ENCODE measurements around the gene KCNH1.

KCNH1 gene

DNA sequence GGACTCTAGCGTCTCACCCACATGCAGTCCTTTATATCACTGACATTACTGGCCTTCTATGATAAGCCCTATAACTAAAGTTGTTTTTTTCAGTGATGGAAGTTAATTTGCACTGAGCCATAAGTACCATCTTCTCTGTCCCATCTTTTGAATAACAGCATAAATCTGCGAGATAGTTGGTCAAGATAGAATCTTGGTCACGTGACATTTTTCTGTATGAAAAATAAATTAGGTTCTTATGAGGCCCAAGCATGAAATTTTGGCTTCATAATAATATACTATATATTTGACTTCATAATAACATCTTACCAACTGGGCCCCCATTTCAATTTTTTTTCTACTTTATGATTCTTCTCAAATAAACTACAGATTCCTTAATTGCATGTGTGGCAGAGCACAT is 285.5 kb downstream of the KCNH1 start:
- TF ChIP-seq GATA2 (IDR thresholded peaks at IDR 0.05; ENCODE audit: low read depth, low read length) (no peak), GATA3 (IDR thresholded peaks at IDR 0.05; ENCODE audit: low read depth, low read length) (no peak)

DNA sequence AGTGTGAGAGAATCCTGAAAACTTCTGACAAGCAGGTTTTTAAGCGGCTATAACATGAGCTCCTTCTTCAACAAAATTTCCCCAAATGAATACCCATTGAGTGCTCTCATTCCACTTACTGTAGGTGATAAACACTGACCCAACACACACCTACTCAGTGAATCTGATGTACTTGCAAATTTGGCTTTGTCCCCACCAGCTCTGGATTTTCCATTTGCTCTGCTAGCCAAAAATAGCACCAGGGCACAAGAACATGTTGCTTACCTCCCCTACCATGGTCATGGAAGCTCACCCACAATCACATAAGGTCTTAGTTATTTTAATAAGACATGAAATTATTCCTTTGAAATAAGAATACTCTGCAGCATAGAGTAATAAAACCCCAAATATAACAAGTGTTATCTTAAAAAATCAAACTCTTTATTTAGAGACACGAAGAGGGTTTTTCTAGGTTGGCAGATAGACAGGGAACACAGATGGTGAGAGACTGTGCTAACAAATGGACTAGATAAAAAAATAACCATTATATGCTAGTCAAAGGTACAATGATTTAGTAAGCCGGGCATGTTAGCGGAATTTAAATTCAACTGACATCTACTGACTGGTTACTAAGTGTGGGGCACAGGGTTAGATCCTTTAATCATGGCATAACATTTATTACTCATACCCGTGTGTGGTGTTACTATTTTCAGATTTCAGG is 291.9 kb downstream of the KCNH1 start:
- TF ChIP-seq GATA3 (IDR thresholded peaks at IDR 0.05; ENCODE audit: low read depth, low read length) (no peak), GATA2 (IDR thresholded peaks at IDR 0.05; ENCODE audit: low read depth, low read length) (no peak)

DNA sequence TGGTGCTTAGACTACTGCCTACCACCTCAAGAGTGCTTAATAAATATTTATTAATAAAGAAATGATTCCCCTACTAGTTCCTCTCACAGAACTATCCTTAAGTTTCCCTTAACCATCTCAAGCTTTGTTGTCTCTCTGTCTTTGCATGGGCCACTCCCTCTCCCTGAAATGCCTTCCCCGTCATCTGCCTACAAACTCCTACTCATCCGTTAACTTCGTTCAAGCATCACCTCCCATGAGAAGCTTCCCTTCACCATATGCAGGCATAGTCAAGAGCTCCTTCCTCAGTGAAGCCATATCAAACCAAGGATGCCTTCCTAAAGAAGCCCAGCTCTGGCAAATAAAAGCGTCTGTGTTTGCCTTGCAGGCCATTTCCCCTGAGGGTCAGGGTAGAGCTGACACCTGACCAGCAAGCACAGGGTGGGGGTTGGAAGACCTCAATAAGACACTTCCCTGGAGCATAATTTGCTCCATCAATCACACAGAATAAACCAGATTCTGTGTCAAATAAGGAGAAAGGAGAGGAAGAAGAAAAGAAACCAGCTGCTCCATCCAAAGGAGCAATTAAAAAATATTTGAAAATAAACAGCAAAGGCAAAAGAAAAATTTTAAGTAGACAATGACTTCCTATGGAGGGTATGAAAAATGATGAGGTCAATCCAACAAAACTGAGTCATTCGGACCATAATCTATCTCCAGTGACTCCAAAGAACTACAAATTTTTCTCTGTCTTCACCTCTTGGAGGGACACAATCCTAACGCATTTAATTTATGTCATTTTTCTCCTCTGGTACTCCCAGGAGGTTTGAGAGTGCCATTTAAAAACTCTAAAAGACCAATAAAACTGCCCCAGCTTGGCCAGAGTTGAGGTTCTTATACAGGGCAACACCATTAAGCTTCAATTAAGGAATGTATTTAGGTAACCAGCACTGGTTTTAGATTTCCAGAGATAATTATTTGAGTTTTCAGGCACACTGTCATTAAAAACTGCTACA is 303.6 kb downstream of the KCNH1 start:
- TF ChIP-seq GATA3 (IDR thresholded peaks at IDR 0.05; ENCODE audit: low read depth, low read length), result no peak

DNA sequence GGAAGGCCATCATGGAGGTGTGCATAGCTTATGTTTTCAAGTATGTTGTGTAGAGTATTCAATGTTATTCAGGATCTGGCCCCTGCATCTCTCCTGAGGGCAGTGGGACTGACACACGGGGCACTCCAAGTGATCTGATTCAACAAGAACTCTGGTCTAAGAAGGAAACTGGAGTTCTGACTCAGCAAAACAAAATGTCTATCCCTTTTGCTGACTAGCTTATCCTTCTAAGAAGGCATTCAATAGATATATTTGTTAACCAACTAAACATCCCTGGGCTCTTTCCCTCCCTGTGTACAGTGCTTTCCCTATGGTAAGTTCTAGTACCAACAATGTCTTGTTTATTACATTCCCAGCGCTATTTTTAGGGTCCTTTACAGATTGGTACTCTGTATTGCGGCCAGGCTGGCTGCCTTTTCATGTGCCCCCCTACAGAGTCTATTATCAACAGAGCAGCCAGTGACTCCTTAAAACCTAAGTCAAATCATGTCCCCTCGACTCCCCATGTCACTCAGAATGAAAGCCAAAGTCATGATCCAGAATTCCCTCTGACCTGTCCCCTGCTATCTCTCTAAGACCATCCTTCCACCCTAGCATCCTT is 304.9 kb downstream of the KCNH1 start:
- TF ChIP-seq GATA3 (IDR thresholded peaks at IDR 0.05; ENCODE audit: low read depth, low read length) (no peak), GATA2 (IDR thresholded peaks at IDR 0.05; ENCODE audit: low read depth, low read length) (no peak)

DNA sequence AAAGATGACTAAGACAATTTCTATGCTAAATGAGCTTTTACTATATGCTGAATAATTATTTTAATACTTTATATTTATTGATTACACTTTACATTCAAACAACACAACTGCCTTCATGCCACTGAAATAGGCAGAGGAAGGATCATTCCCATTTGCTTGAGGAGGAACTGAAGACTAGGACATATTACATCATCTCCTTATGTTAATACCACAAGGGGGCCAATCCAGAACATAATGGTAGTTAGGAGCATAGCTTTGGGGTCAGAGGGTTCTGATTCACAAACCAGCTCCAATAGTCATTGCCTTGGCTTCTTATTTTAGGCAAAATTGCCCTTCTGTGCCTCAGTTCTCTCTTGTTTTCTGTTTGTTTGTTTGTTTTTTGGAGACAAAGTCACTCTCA is 306.5 kb downstream of the KCNH1 start:
- TF ChIP-seq GATA3 (IDR thresholded peaks at IDR 0.05; ENCODE audit: low read depth, low read length) (no peak), GATA2 (IDR thresholded peaks at IDR 0.05; ENCODE audit: low read depth, low read length) (no peak)

DNA sequence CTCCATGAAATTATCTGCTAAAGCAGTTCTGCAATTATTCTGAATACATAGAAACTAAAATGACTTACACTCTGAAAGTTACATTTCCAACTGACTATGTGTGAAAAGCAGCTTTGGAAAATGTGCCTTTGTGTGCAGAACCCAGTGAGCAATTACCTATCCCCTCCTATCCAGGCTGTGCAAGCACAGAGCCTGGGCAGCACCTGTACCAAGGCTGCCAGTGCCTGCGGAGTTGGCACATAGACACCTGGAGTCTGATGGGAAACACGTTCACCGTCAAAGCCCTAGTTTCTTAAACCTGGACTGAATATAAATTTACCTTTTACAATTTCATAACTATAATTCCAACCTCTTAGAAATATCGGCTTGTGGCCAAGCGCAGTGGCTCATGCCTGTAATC is 307.3 kb downstream of the KCNH1 start:
- no peak for TF ChIP-seq GATA3 (IDR thresholded peaks at IDR 0.05; ENCODE audit: low read depth, low read length)
- TF ChIP-seq GATA2 (IDR thresholded peaks at IDR 0.05; ENCODE audit: low read depth, low read length), result no peak

DNA sequence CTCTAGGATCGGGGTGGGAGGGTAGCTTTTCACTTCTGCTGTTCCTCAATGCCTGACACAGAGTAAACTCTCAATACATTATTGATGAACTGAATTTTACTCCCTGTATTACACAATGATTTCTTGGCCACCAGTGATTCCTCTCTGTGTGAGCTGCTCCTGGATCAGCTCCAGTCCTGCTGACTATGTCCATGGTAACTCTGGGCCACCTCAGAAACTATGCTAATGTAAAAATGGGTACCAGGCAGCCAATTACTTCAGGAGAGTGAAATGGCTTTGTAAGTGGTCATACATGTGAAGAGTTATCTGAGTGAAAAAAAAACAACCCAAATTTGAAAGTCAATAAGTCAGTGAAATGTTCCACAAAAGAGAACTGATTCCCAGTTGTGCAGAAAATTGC is 311.0 kb downstream of the KCNH1 start:
- TF ChIP-seq GATA3 (IDR thresholded peaks at IDR 0.05; ENCODE audit: low read depth, low read length), result no peak
- TF ChIP-seq GATA2 (IDR thresholded peaks at IDR 0.05; ENCODE audit: low read depth, low read length), result no peak

DNA sequence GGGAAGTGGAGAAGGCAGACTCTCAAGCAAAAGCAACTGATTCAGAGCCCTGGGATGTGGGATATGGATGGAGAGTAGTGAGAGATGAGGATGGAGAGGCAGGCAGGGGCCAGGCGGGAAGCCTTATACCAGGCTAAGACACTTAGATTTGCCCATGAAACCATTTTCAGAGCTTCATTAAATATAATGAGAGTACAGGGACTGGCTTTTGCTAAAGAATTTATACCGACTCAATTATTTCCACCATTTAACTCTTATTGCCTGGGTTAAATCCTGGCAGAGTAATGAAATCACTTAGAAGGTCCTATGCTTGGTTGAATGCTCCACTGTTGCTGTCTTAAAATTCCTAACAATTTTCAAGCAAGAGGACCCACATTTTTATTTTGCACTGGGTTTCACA is 311.7 kb downstream of the KCNH1 start:
- TF ChIP-seq GATA3 (IDR thresholded peaks at IDR 0.05; ENCODE audit: low read depth, low read length) (no peak), GATA2 (IDR thresholded peaks at IDR 0.05; ENCODE audit: low read depth, low read length) (no peak)

DNA sequence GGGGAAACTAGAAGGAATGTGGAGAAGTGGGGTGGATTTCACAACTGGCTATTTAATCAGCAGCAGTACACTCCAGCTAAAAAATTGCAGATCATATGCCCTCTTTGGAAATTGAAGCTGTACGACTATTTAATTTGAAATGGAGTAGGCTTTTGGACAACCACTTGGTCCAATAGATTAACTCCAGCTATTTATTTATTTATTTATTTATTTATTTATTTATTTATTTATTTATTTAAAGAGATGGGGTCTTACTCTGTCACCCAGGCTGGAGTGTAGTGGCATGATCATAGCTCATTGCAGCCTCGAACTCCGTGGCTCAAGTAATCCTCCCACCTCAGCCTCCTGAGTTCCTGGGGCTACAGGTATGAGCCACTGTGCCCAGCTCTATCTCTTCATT is 312.3 kb downstream of the KCNH1 start:
- TF ChIP-seq GATA3 (IDR thresholded peaks at IDR 0.05; ENCODE audit: low read depth, low read length) (no peak), GATA2 (IDR thresholded peaks at IDR 0.05; ENCODE audit: low read depth, low read length) (no peak)

DNA sequence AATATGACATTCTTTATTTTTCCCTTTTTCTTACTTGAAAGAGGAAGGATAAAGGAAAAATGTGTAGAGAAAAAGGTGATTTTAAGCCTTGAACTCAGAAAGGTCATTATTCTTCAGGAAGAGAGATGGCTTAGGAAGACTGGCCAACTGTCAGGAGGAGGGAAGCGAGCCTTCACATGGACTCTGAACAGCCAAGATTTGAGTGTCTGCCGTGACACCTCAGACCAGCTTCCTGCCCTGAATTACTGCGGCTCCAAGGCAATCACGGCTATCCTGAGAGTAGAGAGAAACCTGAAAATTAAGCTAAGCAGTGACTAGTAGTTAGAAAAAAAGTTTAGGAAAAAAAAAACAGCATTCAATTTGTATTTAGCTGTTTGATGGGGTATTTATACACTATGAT is 314.7 kb downstream of the KCNH1 start:
- TF ChIP-seq GATA3 (IDR thresholded peaks at IDR 0.05; ENCODE audit: low read depth, low read length), result no peak
- no peak for TF ChIP-seq GATA2 (IDR thresholded peaks at IDR 0.05; ENCODE audit: low read depth, low read length)

DNA sequence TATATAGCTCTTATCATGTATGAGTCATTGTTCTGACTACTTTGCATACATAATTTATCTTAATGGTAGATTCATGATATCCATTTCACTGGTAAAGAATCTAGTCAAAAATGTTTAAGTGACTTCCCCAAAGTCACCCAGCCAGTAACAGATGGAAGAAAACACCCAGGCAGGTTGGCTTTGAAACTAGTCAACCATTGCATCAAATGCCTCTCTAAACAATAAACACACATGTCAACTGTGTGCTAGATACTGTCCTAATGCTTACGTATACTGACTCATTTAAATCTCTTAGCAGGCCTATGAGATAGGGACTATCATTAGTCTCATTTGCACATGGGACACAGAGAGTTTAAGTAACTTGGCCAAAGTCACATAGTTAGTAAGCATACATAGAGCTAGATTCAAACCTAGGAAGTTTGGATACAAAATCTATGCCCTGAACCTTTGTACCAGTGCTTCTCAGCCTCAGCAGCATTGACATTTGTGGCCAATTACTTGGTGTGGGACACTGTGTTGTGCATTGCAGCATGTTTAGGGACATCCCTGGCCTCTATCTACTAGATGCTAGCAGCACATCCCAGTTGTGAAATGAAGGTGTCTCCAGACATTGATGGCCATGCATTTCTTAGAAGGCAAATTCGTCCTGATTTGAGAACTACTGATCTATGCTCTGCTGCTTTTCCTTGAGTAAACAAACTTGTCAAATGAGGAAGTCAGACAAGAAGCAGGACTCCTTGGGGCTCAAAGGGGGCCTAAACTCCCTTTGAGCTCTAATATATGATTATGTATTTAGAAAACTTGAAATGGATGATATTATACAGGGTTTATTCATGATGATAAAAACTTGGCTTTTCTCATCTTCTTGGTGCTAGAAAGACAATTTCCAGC is 316.3 kb downstream of the KCNH1 start:
- no peak for TF ChIP-seq GATA2 (IDR thresholded peaks at IDR 0.05; ENCODE audit: low read depth, low read length)
- no peak for TF ChIP-seq GATA3 (IDR thresholded peaks at IDR 0.05; ENCODE audit: low read depth, low read length)

DNA sequence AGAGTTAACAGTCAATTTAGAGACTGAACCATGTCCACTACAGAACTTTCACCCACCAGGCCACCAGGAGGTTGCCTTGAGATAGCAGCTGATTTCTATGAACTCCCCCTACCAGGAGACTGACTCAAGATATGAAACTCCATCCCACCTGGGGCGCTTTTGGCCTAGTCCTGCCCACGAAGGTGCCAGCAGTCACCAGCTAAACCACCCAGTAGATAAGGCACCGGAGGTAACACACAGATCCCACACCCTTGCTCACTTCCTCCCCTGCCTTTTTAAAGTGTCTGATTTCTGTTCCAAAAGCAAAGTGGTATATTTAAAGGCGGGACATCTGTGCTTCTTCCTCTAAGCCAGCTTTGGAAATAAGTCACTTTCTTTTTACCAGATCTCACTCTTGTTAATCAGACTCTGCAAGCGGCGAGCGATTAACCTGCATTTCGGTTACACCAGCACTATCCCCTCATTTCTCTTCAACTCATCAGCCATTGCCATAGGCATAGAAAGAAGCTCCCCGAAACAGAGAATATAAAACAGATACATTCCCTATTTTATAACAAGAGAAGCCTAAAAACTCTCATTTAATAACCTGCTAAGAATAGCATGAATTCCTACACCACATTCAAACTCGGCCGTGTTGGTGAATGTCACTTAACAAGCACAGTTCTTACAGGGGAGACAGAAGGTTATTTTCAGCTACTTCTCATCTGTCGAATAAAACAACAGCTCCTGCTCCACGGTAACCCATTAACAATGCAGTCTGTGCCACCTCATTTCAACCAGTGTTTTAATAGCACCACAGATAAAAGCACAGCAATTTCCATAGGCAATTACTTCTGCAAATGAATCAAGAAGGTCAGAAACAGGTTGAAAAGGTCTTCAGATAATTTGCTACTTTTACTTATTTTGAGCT is 318.1 kb downstream of the KCNH1 start:
- no peak for TF ChIP-seq GATA2 (IDR thresholded peaks at IDR 0.05; ENCODE audit: low read depth, low read length)
- TF ChIP-seq GATA3 (IDR thresholded peaks at IDR 0.05; ENCODE audit: low read depth, low read length), result no peak
